ENCODE measurements around the gene THOC5. TPM values are rescaled to one million over a fixed set of nuclear protein-coding genes. Genes with fewer than 3 reads are reported as not detected.

Gene THOC5
- total RNA-seq, 2 experiments from 2014 or later: 54.8 to 55.1 TPM

GRCh38 chr22:29457730-29458129 is 95.8 kb downstream of the THOC5 start:
- CTCF ChIA-PET: interaction anchor here (0.6 to 0.8 kb wide), 3 partner anchors 12 to 94 kb away, joined by 3 to 5 read pairs (median 3); no protein-coding TSS in a partner anchor
- peak; percentile 12 for DNase-seq
- Mint-ChIP-seq H3K27ac (no peak overlapping the region), H3K27me3 (ENCODE audit: low read depth) (no peaks in the 10 kb centered on the region), H3K36me3 (ENCODE audit: low read depth) (no peaks in the 10 kb centered on the region), H3K4me3 (no peak overlapping the region), H3K4me1 (ENCODE audit: low read depth) (no peaks in the 10 kb centered on the region), H3K9me3 (no peaks in the 10 kb centered on the region)
- intact Hi-C loops (cut with micrococcal nuclease): no loop called here

GRCh38 chr22:29456211-29456671 is 97.3 kb downstream of the THOC5 start:
- Mint-ChIP-seq H3K36me3 (ENCODE audit: low read depth) (no peaks in the 10 kb centered on the region), H3K9me3 (no peaks in the 10 kb centered on the region), H3K4me3 (no peak overlapping the region), H3K27me3 (ENCODE audit: low read depth) (no peaks in the 10 kb centered on the region), H3K4me1 (ENCODE audit: low read depth) (no peaks in the 10 kb centered on the region), H3K27ac (no peak overlapping the region)
- intact Hi-C loops (cut with micrococcal nuclease): no loop called here
- CTCF ChIA-PET: no interaction called here
- no peak for DNase-seq

Other genes starting within 250 kb of the THOC5 start
- under 1 TPM; 0.12 to 0.26 TPM for gene GAS2L1, start 247.1 kb downstream of the THOC5 start, total RNA-seq
- gene RASL10A, start 238.1 kb downstream of the THOC5 start, total RNA-seq: not detected
- gene AP1B1, start 165.2 kb downstream of the THOC5 start, total RNA-seq: 10 to 100 TPM; 52.0 to 52.2 TPM
- not detected for gene RFPL1, start 115.2 kb downstream of the THOC5 start, total RNA-seq
- 1 to 10 TPM; 2.5 to 3.5 TPM for gene NEFH, start 73.5 kb downstream of the THOC5 start, total RNA-seq
- gene NIPSNAP1, start 27.4 kb upstream of the THOC5 start, total RNA-seq: 10 to 100 TPM; 67.5 to 69.6 TPM
- gene NF2, start 49.9 kb upstream of the THOC5 start, total RNA-seq: 10 to 100 TPM; 29.8 to 30.0 TPM
- gene CABP7, start 166.2 kb upstream of the THOC5 start, total RNA-seq: under 1 TPM in 1 of 2 experiments, not detected in 1; 0.07 TPM
- gene ZMAT5, start 213.2 kb upstream of the THOC5 start, total RNA-seq: 10 to 100 TPM; 14.3 to 15.3 TPM
- 100 to 1,000 TPM; 106 to 108 TPM for gene UQCR10, start 213.6 kb upstream of the THOC5 start, total RNA-seq